ENCODE measurements around the gene MRGPRX2. TPM values are rescaled to one million over a fixed set of nuclear protein-coding genes. Genes with fewer than 3 reads are reported as not detected.

Gene MRGPRX2
- total RNA-seq (2022) (not detected in 2 replicates), Bru-seq, nascent RNA (not detected), BruChase-seq, experiment 1, labeled RNA remaining after a 2-hour chase (not detected), BruChase-seq, experiment 2, labeled RNA remaining after a 6-hour chase (not detected)
- long read RNA-seq = 0 reads

GRCh38 chr11:19060629-19061028, at the start of gene MRGPRX2:
MRGPRX2 (minus strand) TSS chr11:19060717; CDS start chr11:19056402, 4,315 bp downstream.
- Histone ChIP-seq H3K9me3 (no peaks in the 10 kb centered on the region), H3K27me3 (replicated peaks; ENCODE audit: control insufficient read depth, insufficient read depth, low read length) (no peaks in the 10 kb centered on the region), H3K4me1 (no peaks in the 10 kb centered on the region; the same call in 1 of the 2 replicates), H3K36me3 (ENCODE audit: control insufficient read depth, insufficient read depth, low read length) (no peaks in the 10 kb centered on the region), H3K4me3 (ENCODE audit: low read depth, low read length) (no peak within 1 kb of the TSS)
- DNase-seq = no peak
- ChIA-PET CTCF (interaction anchor here (1.0 kb wide), 1 partner anchor 10 kb away, joined by 3 read pairs; no protein-coding TSS in a partner anchor), POLR2A (no interaction called here)
- Mint-ChIP-seq H3K4me1 (ENCODE audit: low read depth, unreplicated experiment) (no peaks in the 10 kb centered on the region), H3K27me3 (ENCODE audit: insufficient read depth, unreplicated experiment) (peaks cover 8% of the 10 kb centered on the region), H3K4me3 (ENCODE audit: unreplicated experiment) (no peak within 1 kb of the TSS), H3K36me3 (ENCODE audit: insufficient read depth, unreplicated experiment) (no peaks in the 10 kb centered on the region), H3K27ac (ENCODE audit: unreplicated experiment) (no peak within 1 kb of the TSS), H3K9me3 (ENCODE audit: unreplicated experiment) (no peaks in the 10 kb centered on the region)
- no peak for TF ChIP-seq CTCF (IDR thresholded peaks at IDR 0.05; ENCODE audit: insufficient read depth in 1 of 2, low read depth in 1 of 2, low read length in 1 of 2, severe bottlenecking in 1 of 2, unreplicated experiment in 1 of 2)
- intact Hi-C loops (cut with micrococcal nuclease; ENCODE audit: unreplicated experiment) = no loop called here
- BruUV-seq (replicated peaks) = no TSS peak

- Mint-ChIP-seq H3K27ac (ENCODE audit: unreplicated experiment) (no peak overlapping the region), H3K36me3 (ENCODE audit: insufficient read depth, unreplicated experiment) (no peaks in the 10 kb centered on the region), H3K4me1 (ENCODE audit: low read depth, unreplicated experiment) (no peaks in the 10 kb centered on the region), H3K27me3 (ENCODE audit: insufficient read depth, unreplicated experiment) (no peaks in the 10 kb centered on the region), H3K4me3 (ENCODE audit: unreplicated experiment) (no peak overlapping the region), H3K9me3 (ENCODE audit: unreplicated experiment) (no peaks in the 10 kb centered on the region)
- no peak for DNase-seq
- ChIA-PET CTCF (no interaction called here), POLR2A (no interaction called here)
- TF ChIP-seq CTCF (IDR thresholded peaks at IDR 0.05; ENCODE audit: insufficient read depth in 1 of 2, low read depth in 1 of 2, low read length in 1 of 2, severe bottlenecking in 1 of 2, unreplicated experiment in 1 of 2) = no peak
- no TSS peak for BruUV-seq (replicated peaks)
- no peak overlapping the region for H3K4me3 ChIP-seq (ENCODE audit: low read depth, low read length)
- no peaks in the 10 kb centered on the region for H3K36me3 ChIP-seq (ENCODE audit: control insufficient read depth, insufficient read depth, low read length)
- no peaks in the 10 kb centered on the region for H3K9me3 ChIP-seq
- H3K27me3 ChIP-seq (replicated peaks; ENCODE audit: control insufficient read depth, insufficient read depth, low read length) = no peaks in the 10 kb centered on the region
- intact Hi-C loops (cut with micrococcal nuclease; ENCODE audit: unreplicated experiment) = no loop called here
- H3K4me1 ChIP-seq = no peaks in the 10 kb centered on the region
Observed at GRCh38 chr11:19110295-19110694, 49.8 kb upstream of the MRGPRX2 start.

- no TSS peak for BruUV-seq (replicated peaks)
- POLR2A ChIA-PET = no interaction called here
- H3K27ac Mint-ChIP-seq (ENCODE audit: unreplicated experiment) = no peak overlapping the region
Observed at GRCh38 chr11:19107125-19107524, 46.6 kb upstream of the MRGPRX2 start.

More at GRCh38 chr11:19107125-19107524, 46.6 kb upstream of the MRGPRX2 start:
- no peak for TF ChIP-seq CTCF (IDR thresholded peaks at IDR 0.05; ENCODE audit: insufficient read depth in 1 of 2, low read depth in 1 of 2, low read length in 1 of 2, severe bottlenecking in 1 of 2, unreplicated experiment in 1 of 2)
- H3K4me3 Mint-ChIP-seq (ENCODE audit: unreplicated experiment) = no peak overlapping the region
- H3K4me1 Mint-ChIP-seq (ENCODE audit: low read depth, unreplicated experiment) = peaks cover 18% of the 10 kb centered on the region
- intact Hi-C loops (cut with micrococcal nuclease; ENCODE audit: unreplicated experiment) = no loop called here
- Histone ChIP-seq H3K36me3 (ENCODE audit: control insufficient read depth, insufficient read depth, low read length) (no peaks in the 10 kb centered on the region), H3K4me3 (ENCODE audit: low read depth, low read length) (no peak overlapping the region), H3K9me3 (no peaks in the 10 kb centered on the region), H3K4me1 (peaks cover 10% of the 10 kb centered on the region), H3K27me3 (replicated peaks; ENCODE audit: control insufficient read depth, insufficient read depth, low read length) (no peaks in the 10 kb centered on the region)
- no peak for DNase-seq
- H3K36me3 Mint-ChIP-seq (ENCODE audit: insufficient read depth, unreplicated experiment) = no peaks in the 10 kb centered on the region
- no peaks in the 10 kb centered on the region for H3K27me3 Mint-ChIP-seq (ENCODE audit: insufficient read depth, unreplicated experiment)
- CTCF ChIA-PET = no interaction called here
- H3K9me3 Mint-ChIP-seq (ENCODE audit: unreplicated experiment) = no peaks in the 10 kb centered on the region

Data from Caco-2 (cell line).